Stimulated activated CD8-positive, alpha-beta memory T cell treated with anti-CD3 and anti-CD28 coated beads, Interleukin-15, amount 100 ng/mL, for 24 hours (primary cell): ENCODE measurements around the gene RAP1GDS1.
"Not testable (repeated sequence)": the region's sequence is repeated elsewhere in the genome, so short reads cannot be mapped to it uniquely, and the experiment has no call there.

Experiments used
- DNase-seq: peaks from one replicate; pipeline ENCODE4 v3.0.0-alpha.2; 2020; ENCODE audit warnings: low read depth

Gene RAP1GDS1

DNA sequence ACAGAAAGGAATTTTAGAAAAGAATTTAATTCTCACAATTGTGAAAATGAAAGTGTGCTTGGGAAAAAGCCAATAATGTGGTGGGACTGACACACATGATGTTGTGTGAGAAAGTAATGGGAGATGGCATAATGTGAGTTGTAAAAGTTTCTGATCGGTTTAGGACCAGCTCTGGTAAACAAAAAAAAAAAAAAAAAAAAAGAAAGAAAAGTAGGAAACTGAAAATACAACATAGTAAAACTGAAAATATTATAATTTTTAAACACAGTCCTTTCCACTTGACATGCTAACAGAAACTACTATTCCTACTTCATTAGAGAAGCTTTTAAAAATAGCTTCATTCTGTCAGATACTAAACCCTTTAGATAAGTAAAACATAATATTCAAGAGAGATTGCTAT is 28.2 kb downstream of the RAP1GDS1 start:
- DNase-seq: no peak

DNA sequence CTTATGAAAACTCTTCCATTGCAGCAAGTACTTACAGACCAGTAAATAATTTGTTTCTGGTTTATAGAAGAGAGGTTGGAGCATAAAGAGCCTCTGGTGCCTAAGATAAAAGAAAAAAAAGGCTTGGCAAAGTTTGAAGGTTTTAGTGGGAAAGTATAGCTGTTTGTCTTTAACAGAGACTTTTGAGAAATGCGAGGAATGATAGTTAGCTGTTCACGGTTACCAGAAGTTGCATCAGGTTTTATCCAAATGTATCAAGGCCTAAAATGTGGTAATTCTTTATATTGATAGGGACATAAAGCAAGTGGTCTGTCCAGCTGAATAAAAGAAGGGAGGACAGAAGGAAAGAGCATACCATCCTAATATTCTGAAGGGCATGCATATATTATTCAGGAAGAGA is 29.3 kb downstream of the RAP1GDS1 start:
- DNase-seq: no peak

GRCh38 chr4:98293104-98293887 is 32.1 kb downstream of the RAP1GDS1 start:
- no peak for DNase-seq

DNA sequence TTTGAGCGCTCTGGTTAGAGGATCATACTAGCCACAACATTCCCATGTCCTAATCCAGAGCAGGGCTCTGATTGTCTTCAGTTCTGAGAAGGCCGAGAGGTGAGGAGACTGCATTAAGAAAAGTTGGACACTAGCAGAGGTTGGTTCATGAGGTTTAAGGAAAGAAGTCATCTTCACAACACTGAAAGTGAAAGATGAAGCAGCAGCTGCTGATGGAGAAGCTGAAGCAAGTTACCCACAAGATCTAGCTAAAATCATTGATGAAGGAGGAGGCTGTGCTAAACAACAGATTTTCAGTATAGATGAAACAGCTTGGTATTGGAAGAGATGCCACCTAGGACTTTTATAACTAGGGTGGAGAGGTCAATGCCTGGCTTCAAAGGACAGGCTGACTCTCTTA is 36.8 kb downstream of the RAP1GDS1 start:
- DNase-seq: no peak

DNA sequence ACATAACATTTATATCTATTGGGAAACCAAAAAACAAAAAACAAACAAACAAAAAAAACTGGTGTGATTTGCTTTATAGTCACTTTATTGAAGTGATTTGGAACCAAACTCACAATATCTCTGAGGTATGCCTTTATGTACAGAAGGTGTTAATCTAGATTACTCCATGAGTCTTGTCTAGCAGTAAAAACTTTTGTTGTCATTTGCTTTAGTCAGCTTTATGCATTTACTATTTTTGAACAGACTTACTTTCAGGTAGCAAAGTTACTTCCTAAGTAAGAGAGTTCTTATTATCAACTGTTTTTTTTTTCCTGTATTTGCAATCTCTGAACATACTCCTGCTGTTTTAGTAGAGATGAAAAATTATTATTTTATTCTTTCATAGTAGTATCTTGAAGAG is 39.5 kb downstream of the RAP1GDS1 start:
- DNase-seq: no peak

- no peak for DNase-seq
These were observed 44.4 kb downstream of the RAP1GDS1 start for GRCh38 chr4:98305576-98305975.

GRCh38 chr4:98310867-98311266 is 49.7 kb downstream of the RAP1GDS1 start:
- DNase-seq: no peak

DNA sequence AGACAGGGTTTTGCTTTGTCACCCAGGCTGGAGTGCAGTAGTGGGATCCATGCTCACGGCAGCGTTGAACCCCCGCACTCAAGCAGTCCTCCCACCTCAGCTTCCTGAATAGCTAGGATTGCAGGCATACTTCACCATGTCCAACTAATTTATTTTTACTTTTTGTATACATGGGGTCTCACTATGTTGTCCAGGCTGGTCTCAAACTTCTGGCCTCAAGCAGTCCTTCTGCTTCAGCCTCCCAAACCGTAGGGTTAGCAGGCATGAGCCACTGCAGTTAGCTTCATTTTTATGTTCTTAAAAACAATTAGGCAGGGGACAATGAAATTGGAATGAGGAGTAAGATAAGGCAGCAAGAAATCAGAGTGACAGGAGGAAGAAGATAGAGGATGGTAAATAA is 50.5 kb downstream of the RAP1GDS1 start:
- no peak for DNase-seq

- DNase-seq: no peak
These were observed 53.8 kb downstream of the RAP1GDS1 start for GRCh38 chr4:98314791-98315565.

DNA sequence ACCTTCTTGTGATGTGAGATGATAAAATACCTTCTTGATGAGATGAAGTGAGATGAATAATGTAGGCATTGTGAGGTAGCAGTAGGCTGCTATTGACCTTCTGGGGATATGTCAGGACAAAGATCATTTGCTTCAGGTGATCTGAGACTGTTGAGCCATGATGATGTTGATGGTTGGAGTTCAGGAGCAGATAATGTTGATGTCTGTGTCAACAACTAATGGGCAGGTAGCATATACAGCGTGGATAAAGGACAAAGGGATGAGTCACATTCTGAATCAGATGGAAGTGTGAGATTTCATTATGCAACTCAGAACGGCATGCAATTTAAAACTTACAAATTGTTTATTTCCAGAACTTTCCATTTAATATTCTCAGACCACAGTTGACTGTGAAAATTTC is 57.3 kb downstream of the RAP1GDS1 start:
- DNase-seq: no peak

DNA sequence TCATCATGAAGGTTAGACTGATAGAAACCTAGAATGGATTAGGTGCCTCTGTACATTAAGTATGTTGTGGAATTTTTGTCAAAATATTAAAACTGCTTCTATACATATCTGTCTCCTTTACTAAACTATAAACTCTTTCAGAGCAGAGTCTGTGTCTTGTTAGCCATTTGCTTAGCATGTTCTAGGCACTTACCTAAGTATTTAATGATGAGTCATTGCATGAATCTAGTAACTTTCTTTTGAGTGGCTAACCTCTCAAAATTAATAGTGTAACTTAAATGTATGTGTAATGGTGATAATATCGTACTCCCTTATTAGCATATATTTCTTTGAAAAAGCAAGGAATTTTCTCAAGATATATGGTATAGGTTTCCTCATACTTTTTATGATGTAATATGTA is 57.8 kb downstream of the RAP1GDS1 start:
- no peak for DNase-seq

GRCh38 chr4:98326168-98326567 is 65.0 kb downstream of the RAP1GDS1 start:
- DNase-seq: no peak

DNA sequence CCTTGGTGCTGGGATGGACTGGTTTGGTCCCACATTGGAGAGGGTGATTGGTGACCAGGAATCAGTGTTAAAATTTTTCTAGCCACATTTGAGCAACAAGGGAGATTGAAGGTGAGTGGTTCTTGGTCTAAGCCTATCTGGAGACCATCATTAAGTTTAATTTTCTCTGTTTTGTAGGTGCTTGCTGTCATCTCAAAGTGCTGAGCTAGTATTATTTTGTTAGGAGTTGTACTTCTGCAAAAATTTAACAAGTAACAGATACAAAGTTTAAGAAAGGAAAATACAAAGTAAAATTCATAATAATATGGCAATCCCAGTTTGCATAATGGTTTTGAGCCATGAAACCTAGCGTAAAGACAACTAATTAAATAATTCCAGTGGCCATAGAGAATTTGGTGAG is 66.5 kb downstream of the RAP1GDS1 start:
- no peak for DNase-seq

GRCh38 chr4:98329879-98330640 is 68.9 kb downstream of the RAP1GDS1 start:
- not testable (repeated sequence) for DNase-seq

- DNase-seq: no peak
These were observed 70.8 kb downstream of the RAP1GDS1 start for GRCh38 chr4:98332017-98332416.

DNA sequence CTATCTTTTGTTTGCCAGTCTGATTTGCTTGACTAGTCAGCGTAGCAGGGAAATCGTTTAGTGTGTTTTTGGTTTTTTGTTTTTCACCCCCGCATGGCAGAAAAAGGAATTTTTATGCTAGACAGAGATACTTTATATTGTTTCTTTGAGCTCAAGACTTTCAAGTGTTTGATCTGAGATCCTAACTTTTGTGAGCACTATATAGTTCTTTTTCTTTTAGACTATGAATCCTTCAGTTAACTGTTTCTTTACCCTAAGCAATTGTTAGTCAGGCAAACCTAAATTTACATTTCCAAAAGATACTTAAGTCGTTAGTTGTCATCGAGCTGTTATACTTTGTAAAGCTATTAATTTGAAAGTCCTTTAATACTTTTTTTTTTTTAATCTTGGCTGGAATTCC is 73.3 kb downstream of the RAP1GDS1 start:
- no peak for DNase-seq

DNA sequence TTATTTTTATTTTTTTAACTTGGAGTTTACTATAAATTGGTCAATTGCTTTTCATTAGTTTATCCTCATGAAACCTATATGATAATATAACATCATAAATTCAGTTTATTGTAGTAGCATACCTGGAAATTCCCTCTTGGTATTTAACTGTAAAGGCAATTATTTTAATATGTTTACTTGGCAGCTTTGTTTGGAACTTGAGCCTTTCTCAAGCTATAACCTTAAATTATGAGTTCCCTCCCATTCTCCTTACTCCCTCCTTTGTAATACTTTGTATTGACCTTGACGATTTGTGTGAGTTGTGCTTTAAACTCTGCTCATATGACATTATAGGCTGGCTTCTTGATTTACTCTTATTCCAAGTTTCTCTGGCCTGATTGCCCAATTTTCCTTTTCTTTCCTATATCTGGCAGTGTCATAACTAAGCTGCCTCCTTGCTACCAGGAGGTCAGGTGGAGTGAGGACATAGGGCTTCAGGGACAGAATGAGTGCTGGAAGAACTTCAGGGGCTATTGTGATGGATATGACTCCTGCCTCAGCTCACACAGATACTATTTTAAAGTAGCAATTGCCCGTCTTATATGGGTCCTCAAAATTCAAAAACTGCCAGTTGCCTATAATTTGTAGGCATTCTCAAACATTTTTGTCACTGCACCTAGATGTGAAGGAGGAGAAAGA is 77.7 kb downstream of the RAP1GDS1 start:
- DNase-seq: no peak

DNA sequence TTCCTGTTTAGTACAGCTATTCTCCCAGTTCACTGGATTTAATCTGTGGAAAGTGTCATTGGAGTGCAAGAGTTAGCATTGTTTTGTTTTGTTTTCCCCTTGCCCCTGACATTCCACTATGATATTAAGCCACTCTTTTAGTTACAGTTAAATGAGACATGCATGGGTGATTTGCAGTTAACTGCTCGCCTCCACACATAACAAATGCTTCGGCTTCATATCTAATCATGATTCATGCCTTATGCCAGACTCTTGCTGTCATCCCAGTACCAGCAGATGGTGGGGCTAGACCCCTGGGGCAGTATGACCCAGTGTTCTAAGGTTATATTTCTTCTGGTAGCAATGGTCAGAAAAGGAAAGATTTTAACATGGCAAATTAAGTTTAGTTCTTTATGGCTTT is 80.1 kb downstream of the RAP1GDS1 start:
- no peak for DNase-seq

- no peak for DNase-seq
These were observed 82.4 kb downstream of the RAP1GDS1 start for GRCh38 chr4:98343626-98344025.

DNA sequence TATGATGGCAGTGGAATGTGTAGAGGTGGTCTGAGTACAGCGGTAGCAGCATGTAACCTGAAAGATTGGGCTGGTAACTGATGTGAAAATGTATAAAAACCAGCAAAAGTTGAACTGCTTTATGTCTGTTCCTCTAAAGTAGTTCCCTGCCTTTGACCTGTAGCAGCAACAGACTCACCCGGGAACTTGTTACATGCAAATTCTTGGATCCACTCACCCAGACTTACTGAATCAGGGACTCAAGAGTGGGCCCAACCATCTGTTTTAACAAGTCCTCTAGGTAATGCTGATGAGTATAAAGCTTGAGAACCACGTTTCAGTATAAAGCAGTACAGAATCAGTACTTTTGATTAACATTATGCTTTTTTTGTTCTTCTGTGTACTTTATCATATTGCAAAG is 84.7 kb downstream of the RAP1GDS1 start:
- DNase-seq: no peak

GRCh38 chr4:98352396-98352795 is 91.2 kb downstream of the RAP1GDS1 start:
- no peak for DNase-seq

DNA sequence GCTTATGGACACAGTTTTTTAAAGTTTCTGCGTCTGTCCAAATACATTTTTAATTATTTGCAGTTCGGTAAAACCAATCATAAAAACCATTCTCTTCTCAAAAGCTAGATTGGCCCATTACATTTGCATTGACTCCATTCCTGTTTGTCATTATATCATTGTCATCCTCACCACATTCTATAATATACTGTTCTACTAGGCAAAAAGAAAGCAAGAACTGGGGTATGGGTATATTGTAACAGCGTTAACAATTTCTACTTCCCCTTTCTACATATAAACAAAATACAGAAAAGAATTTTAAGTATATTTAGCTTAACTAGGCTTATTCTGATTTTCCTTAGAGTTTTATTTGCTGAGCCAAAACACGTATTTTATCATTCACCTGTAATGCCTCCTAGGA is 91.8 kb downstream of the RAP1GDS1 start:
- DNase-seq: no peak
